Esophagus squamous epithelium (tissue), 4 donors: Measurements from ENCODE around the gene TRPV3.

ENCODE experiments used
- CTCF ChIP-seq, 6 experiments: fragments of 450-650 bp in 4 of 6; fragments of 200-600 bp in 2 of 6; sonication (generic) in 2 of 6; IDR thresholded peaks; one replicate each; pipeline ENCODE4 v1.5.1; 2016 to 2019; ENCODE audit warnings: antibody characterized with exemption in 6 of 6, mild to moderate bottlenecking in 4 of 6, moderate library complexity in 4 of 6
- POLR2A ChIP-seq, 4 donors: fragments of 450-650 bp; IDR thresholded peaks; one replicate each; pipeline ENCODE4 v1.6.1; 2017; ENCODE audit warnings: antibody characterized with exemption in 4 of 4, mild to moderate bottlenecking in 4 of 4, moderate library complexity in 3 of 4

GRCh38 chr17:3529817-3530741, 27.5 kb downstream of the TRPV3 start:
- TF ChIP-seq CTCF (IDR thresholded peaks at IDR 0.05) (no peak), POLR2A (IDR thresholded peaks at IDR 0.05) (no peak)
